ENCODE data around the gene RBM17. TPM values are rescaled to one million over a fixed set of nuclear protein-coding genes. Genes with fewer than 3 reads are reported as not detected.
A peak's percentile ranks its signal among the peaks of the same experiment; 100 is the strongest.

Gene RBM17
- total and polyA plus RNA-seq, 10 of the 15 experiments (the other 5 are each of a cell fraction or from before 2014, with no cell fraction given) = 28.4 to 181 (median 83.9) TPM

GRCh38 chr10:6164271-6165095 is 75.6 kb downstream of the RBM17 start:
- no peak overlapping the region for H2AFZ ChIP-seq (ENCODE audit: control insufficient read depth, low read depth, low read length)
- intact Hi-C loops (cut with micrococcal nuclease; ENCODE audit: unreplicated experiment) = no loop called here
- no peaks in the 10 kb centered on the region; the same call in 1 of the 2 replicates for H4K20me1 ChIP-seq (ENCODE audit: control insufficient read depth, insufficient read depth)
- in situ Hi-C loops (cut with MboI) = no loop called here
- no peak for DNase-seq (ENCODE audit: low read depth, low spot score)
- H3K4me2 ChIP-seq (ENCODE audit: control insufficient read depth, insufficient read depth) = peak overlapping the region; percentile 82
- no TSS peak for BruUV-seq (replicated peaks)
- H3K9me3 ChIP-seq (replicated peaks; ENCODE audit: control insufficient read depth, insufficient read depth, low read length) = no peaks in the 10 kb centered on the region
- ATAC-seq = no peak
- CTCF ChIA-PET = interaction anchor here (0.9 to 2.9 kb wide), 7 partner anchors 10 to 242 kb away, joined by 3 to 32 read pairs (median 7); partner anchors contain the start of gene PFKFB3
- RAD21 ChIA-PET (ENCODE audit: unreplicated experiment) = interaction anchor here (0.7 to 1.4 kb wide), 8 partner anchors 14 to 242 kb away, joined by 3 to 7 read pairs (median 3); no protein-coding TSS in a partner anchor
- TF ChIP-seq POLR2AphosphoS5 (IDR thresholded peaks at IDR 0.05; ENCODE audit: low read length) (no peak), POLR2A (IDR thresholded peaks at IDR 0.05; ENCODE audit: low read depth, low read length) (0 out of 2 replicates have a peak, but pooled peaks have one; percentile 26), PML (IDR thresholded peaks at IDR 0.05; ENCODE audit: low read length) (peak; percentile 19; the same call in 1 of the 2 replicates)
- H3K27ac ChIP-seq (ENCODE audit: control insufficient read depth, insufficient read depth) = peak overlapping the region; percentile 83
- no peaks in the 10 kb centered on the region for H3K27me3 ChIP-seq (replicated peaks in 1 of 2; ENCODE audit: control insufficient read depth in 2 of 2, insufficient read depth in 2 of 2, low read length in 1 of 2)
- peak overlapping the region; percentile 67 for H3K4me3 ChIP-seq
- H3K9ac ChIP-seq (ENCODE audit: control insufficient read depth, insufficient read depth, low read length) = peak overlapping the region; percentile 96
- SMC1A ChIA-PET (ENCODE audit: uncharacterized antibody, unreplicated experiment) = interaction anchor here (0.8 to 2.4 kb wide), 6 partner anchors 14 to 237 kb away, joined by 3 to 11 read pairs (median 5); partner anchors contain the start of gene PFKFB3
- H3K36me3 ChIP-seq (ENCODE audit: control insufficient read depth in 2 of 2, insufficient read depth in 2 of 2, low read length in 1 of 2) = peaks cover 2 to 7% of the 10 kb centered on the region in 2 experiments; a peak in 3 of 4 replicates
- H3K4me1 ChIP-seq (ENCODE audit: control insufficient read depth, insufficient read depth, low read length) = no peaks in the 10 kb centered on the region; the same call in 1 of the 2 replicates
- 12% methylated on average over 16 of the region's 16 CpGs for whole genome bisulfite sequencing (ENCODE audit: insufficient coverage, insufficient replicate concordance, low lambda C conversion rate, missing lambda C conversion rate)
- peaks cover 38% of the 10 kb centered on the region for H3K79me2 ChIP-seq (ENCODE audit: control insufficient read depth, insufficient read depth, low read length)
- POLR2A ChIA-PET = interaction anchor here (0.6 to 1.2 kb wide), 4 partner anchors 12 to 353 kb away, joined by 3 to 10 read pairs (median 6); partner anchors contain the start of gene PFKFB3
- no peak for FAIRE-seq

GRCh38 chr10:6165221-6165725 is 76.4 kb downstream of the RBM17 start:
- H3K4me1 ChIP-seq (ENCODE audit: control insufficient read depth, insufficient read depth, low read length) = no peaks in the 10 kb centered on the region; the same call in 1 of the 2 replicates
- H3K4me3 ChIP-seq = peak overlapping the region; percentile 67; the same call in 1 of the 2 replicates
- intact Hi-C loops (cut with micrococcal nuclease; ENCODE audit: unreplicated experiment) (no loop called here), in situ Hi-C loops (cut with MboI) (no loop called here)
- WGBS (ENCODE audit: insufficient coverage, insufficient replicate concordance, low lambda C conversion rate, missing lambda C conversion rate) = 64% methylated on average over 6 of the region's 6 CpGs
- no peak for ATAC-seq
- no peak for DNase-seq (ENCODE audit: low read depth, low spot score)
- peak overlapping the region; percentile 15; the same call in 1 of the 2 replicates for H3K27ac ChIP-seq (ENCODE audit: control insufficient read depth, insufficient read depth)
- ChIA-PET RAD21 (ENCODE audit: unreplicated experiment) (interaction anchor here (1.2 kb wide), 1 partner anchor 237 kb away, joined by 3 read pairs; no protein-coding TSS in a partner anchor), CTCF (interaction anchor here (1.6 kb wide), 1 partner anchor 35 kb away, joined by 4 read pairs; no protein-coding TSS in a partner anchor), POLR2A (interaction anchor here (0.6 kb wide), 1 partner anchor 37 kb away, joined by 3 read pairs; no protein-coding TSS in a partner anchor), SMC1A (ENCODE audit: uncharacterized antibody, unreplicated experiment) (interaction anchor here (2.4 kb wide), 1 partner anchor 236 kb away, joined by 6 read pairs; no protein-coding TSS in a partner anchor)
- no peak overlapping the region for H2AFZ ChIP-seq (ENCODE audit: control insufficient read depth, low read depth, low read length)
- peaks cover 2 to 7% of the 10 kb centered on the region in 2 experiments; a peak in 3 of 4 replicates for H3K36me3 ChIP-seq (ENCODE audit: control insufficient read depth in 2 of 2, insufficient read depth in 2 of 2, low read length in 1 of 2)
- no peaks in the 10 kb centered on the region for H3K9me3 ChIP-seq (replicated peaks; ENCODE audit: control insufficient read depth, insufficient read depth, low read length)
- peak overlapping the region; percentile 54 for H3K4me2 ChIP-seq (ENCODE audit: control insufficient read depth, insufficient read depth)
- no TSS peak for BruUV-seq (replicated peaks)
- peaks cover 44% of the 10 kb centered on the region for H3K79me2 ChIP-seq (ENCODE audit: control insufficient read depth, insufficient read depth, low read length)
- no peaks in the 10 kb centered on the region; the same call in 1 of the 2 replicates for H4K20me1 ChIP-seq (ENCODE audit: control insufficient read depth, insufficient read depth)
- H3K27me3 ChIP-seq (replicated peaks in 1 of 2; ENCODE audit: control insufficient read depth in 2 of 2, insufficient read depth in 2 of 2, low read length in 1 of 2) = no peaks in the 10 kb centered on the region
- no peak overlapping the region; the same call in 1 of the 2 replicates for H3K9ac ChIP-seq (ENCODE audit: control insufficient read depth, insufficient read depth, low read length)
- no peak for FAIRE-seq
- TF ChIP-seq KAT2A (conservative IDR thresholded peaks at IDR 0.05; ENCODE audit: control insufficient read depth, low read depth, low read length) = no peak
- TF ChIP-seq GATAD2B (conservative IDR thresholded peaks at IDR 0.05; ENCODE audit: low read depth) = no peak
- no peak for TF ChIP-seq TCF12 (IDR thresholded peaks at IDR 0.05; ENCODE audit: low read depth, low read length)
- no peak for TF ChIP-seq JUND (IDR thresholded peaks at IDR 0.05; ENCODE audit: low read depth, low read length)
- TF ChIP-seq SREBF1 (IDR thresholded peaks at IDR 0.05; ENCODE audit: low read length) = no peak
- TF ChIP-seq, protein P1, sequence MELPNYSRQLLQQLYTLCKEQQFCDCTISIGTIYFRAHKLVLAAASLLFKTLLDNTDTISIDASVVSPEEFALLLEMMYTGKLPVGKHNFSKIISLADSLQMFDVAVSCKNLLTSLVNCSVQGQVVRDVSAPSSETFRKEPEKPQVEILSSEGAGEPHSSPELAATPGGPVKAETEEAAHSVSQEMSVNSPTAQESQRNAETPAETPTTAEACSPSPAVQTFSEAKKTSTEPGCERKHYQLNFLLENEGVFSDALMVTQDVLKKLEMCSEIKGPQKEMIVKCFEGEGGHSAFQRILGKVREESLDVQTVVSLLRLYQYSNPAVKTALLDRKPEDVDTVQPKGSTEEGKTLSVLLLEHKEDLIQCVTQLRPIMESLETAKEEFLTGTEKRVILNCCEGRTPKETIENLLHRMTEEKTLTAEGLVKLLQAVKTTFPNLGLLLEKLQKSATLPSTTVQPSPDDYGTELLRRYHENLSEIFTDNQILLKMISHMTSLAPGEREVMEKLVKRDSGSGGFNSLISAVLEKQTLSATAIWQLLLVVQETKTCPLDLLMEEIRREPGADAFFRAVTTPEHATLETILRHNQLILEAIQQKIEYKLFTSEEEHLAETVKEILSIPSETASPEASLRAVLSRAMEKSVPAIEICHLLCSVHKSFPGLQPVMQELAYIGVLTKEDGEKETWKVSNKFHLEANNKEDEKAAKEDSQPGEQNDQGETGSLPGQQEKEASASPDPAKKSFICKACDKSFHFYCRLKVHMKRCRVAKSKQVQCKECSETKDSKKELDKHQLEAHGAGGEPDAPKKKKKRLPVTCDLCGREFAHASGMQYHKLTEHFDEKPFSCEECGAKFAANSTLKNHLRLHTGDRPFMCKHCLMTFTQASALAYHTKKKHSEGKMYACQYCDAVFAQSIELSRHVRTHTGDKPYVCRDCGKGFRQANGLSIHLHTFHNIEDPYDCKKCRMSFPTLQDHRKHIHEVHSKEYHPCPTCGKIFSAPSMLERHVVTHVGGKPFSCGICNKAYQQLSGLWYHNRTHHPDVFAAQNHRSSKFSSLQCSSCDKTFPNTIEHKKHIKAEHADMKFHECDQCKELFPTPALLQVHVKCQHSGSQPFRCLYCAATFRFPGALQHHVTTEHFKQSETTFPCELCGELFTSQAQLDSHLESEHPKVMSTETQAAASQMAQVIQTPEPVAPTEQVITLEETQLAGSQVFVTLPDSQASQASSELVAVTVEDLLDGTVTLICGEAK (IDR thresholded peaks at IDR 0.05; ENCODE audit: borderline replicate concordance) = no peak
- TF ChIP-seq MEF2B (IDR thresholded peaks at IDR 0.05; ENCODE audit: partially characterized antibody, poor library complexity, severe bottlenecking) = no peak
- no peak for TF ChIP-seq SMC3 (IDR thresholded peaks at IDR 0.05; ENCODE audit: borderline replicate concordance, low read length)
